HG02970 (cell line): ENCODE data around the gene EIF4G1.

Source experiments
- ATAC-seq: cut with Tn5 transposase; IDR thresholded peaks from one replicate; pipeline ENCODE4 v1.9.1; 2021; ENCODE audit warnings: mild to moderate bottlenecking, moderate library complexity, moderate number of reproducible peaks; ENCODE audit not compliant: unreplicated experiment, low FRiP score

The EIF4G1 gene

GRCh38 chr3:184381261-184382224 is 67.1 kb downstream of the EIF4G1 start:
- no peak for ATAC-seq

- no peak for ATAC-seq
These were observed 68.1 kb downstream of the EIF4G1 start for GRCh38 chr3:184382326-184383032.

- no peak for ATAC-seq
These were observed 68.8 kb downstream of the EIF4G1 start for GRCh38 chr3:184383033-184383740.

GRCh38 chr3:184384342-184384741 is 69.9 kb downstream of the EIF4G1 start:
- ATAC-seq, result no peak
